ENCODE results near the gene CGRRF1. TPM values are rescaled to one million over a fixed set of nuclear protein-coding genes. Genes with fewer than 3 reads are reported as not detected.

Gene CGRRF1
- total and polyA plus RNA-seq, 2 experiments from 2014 or later = 15.0 to 27.1 TPM

DNA sequence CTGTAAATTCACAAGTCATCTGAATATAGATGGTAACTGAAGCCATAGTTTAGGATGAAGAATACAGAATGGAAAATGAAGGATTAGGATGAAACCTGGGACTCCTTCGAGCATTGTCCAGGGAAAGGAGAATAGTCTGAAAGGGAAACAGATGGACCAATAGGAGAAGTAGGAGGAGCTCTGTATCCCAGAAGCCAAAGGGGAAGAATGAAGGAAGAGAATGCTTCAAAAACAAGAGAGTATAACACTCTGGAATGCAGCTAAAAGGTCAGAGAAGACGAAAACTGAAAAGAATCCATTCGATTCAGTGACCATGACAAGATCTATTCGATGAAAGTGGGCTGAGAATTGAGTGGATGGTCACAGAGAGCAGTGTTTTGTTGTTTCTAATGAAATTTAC lies 21.9 kb upstream of the CGRRF1 start:
- Histone ChIP-seq H4K20me1 (ENCODE audit: insufficient read depth) (0 out of 2 replicates have a peak, but pooled peaks cover 4% of the 10 kb centered on the region), H3K79me2 (ENCODE audit: insufficient read depth) (peaks cover 56% of the 10 kb centered on the region), H3K4me1 (ENCODE audit: insufficient read depth) (peaks cover 27% of the 10 kb centered on the region), H3K4me3 (peak overlapping the region; percentile 88), H3K9ac (peak overlapping the region; percentile 91), H3K27ac (peak overlapping the region; percentile 90), H3K9me3 (ENCODE audit: low read depth) (no peaks in the 10 kb centered on the region), H3K27me3 (replicated peaks; ENCODE audit: insufficient read depth) (no peaks in the 10 kb centered on the region), H3K4me2 (ENCODE audit: unreplicated experiment) (peak overlapping the region; percentile 96), H3K36me3 (ENCODE audit: low read depth) (peaks cover 9% of the 10 kb centered on the region), H2AFZ (peak overlapping the region; percentile 49), H3F3A (ENCODE audit: insufficient read depth) (peaks cover 21% of the 10 kb centered on the region), H3K9me2 (ENCODE audit: insufficient read depth) (no peaks in the 10 kb centered on the region)
- DNase-seq = peak; percentile 68
- in situ Hi-C loops (cut with MboI) = no loop called here
- WGBS, 2 experiments (ENCODE audit: low coverage in 1 of 2, low lambda C conversion rate in 2 of 2, missing lambda C conversion rate in 2 of 2) = 29 to 34% methylated on average over 4 of the region's 4 CpGs
- TF ChIP-seq EZH2phosphoT487 (IDR thresholded peaks at IDR 0.05; ENCODE audit: insufficient read depth, low read depth) = no peak
- TF ChIP-seq EZH2 (IDR thresholded peaks at IDR 0.05; ENCODE audit: insufficient read depth, poor library complexity, severe bottlenecking) = no peak

- H3F3A ChIP-seq (ENCODE audit: insufficient read depth) = peaks cover 21% of the 10 kb centered on the region
- no peaks in the 10 kb centered on the region for H3K9me3 ChIP-seq (ENCODE audit: low read depth)
- H3K9ac ChIP-seq = peak overlapping the region; percentile 91
- peak overlapping the region; percentile 96 for H3K4me2 ChIP-seq (ENCODE audit: unreplicated experiment)
- peaks cover 4% of the 10 kb centered on the region for H3K36me3 ChIP-seq (ENCODE audit: low read depth)
- no peaks in the 10 kb centered on the region for H3K27me3 ChIP-seq (replicated peaks; ENCODE audit: insufficient read depth)
- WGBS, 2 experiments (ENCODE audit: low coverage in 1 of 2, low lambda C conversion rate in 2 of 2, missing lambda C conversion rate in 2 of 2) = 1 to 2% methylated on average over 9 of the region's 9 CpGs
- H3K27ac ChIP-seq = peak overlapping the region; percentile 90
- 0 out of 2 replicates have a peak, but pooled peaks cover 4% of the 10 kb centered on the region for H4K20me1 ChIP-seq (ENCODE audit: insufficient read depth)
- H3K4me1 ChIP-seq (ENCODE audit: insufficient read depth) = peaks cover 27% of the 10 kb centered on the region
- peak overlapping the region; percentile 88 for H3K4me3 ChIP-seq
- TF ChIP-seq EZH2 (IDR thresholded peaks at IDR 0.05; ENCODE audit: insufficient read depth, poor library complexity, severe bottlenecking) (no peak), EZH2phosphoT487 (IDR thresholded peaks at IDR 0.05; ENCODE audit: insufficient read depth, low read depth) (no peak)
- no peaks in the 10 kb centered on the region for H3K9me2 ChIP-seq (ENCODE audit: insufficient read depth)
- in situ Hi-C loops (cut with MboI) = no loop called here
- H2AFZ ChIP-seq = peak overlapping the region; percentile 49
- peaks cover 51% of the 10 kb centered on the region for H3K79me2 ChIP-seq (ENCODE audit: insufficient read depth)
- no peak for DNase-seq
These were observed 21.4 kb upstream of the CGRRF1 start for GRCh38 chr14:54488318-54488645.

- peaks cover 21% of the 10 kb centered on the region for H3F3A ChIP-seq (ENCODE audit: insufficient read depth)
- peak within 1 kb of the TSS; percentile 99 for H2AFZ ChIP-seq
- no peaks in the 10 kb centered on the region for H3K27me3 ChIP-seq (replicated peaks; ENCODE audit: insufficient read depth)
- TF ChIP-seq EZH2phosphoT487 (IDR thresholded peaks at IDR 0.05; ENCODE audit: insufficient read depth, low read depth) = no peak
- WGBS, 2 experiments (ENCODE audit: low coverage in 1 of 2, low lambda C conversion rate in 2 of 2, missing lambda C conversion rate in 2 of 2) = 1% methylated on average over 35 to 46 of the region's 51 CpGs
- H3K9me2 ChIP-seq (ENCODE audit: insufficient read depth) = no peaks in the 10 kb centered on the region
- peak within 1 kb of the TSS; percentile 96 for H3K4me2 ChIP-seq (ENCODE audit: unreplicated experiment)
- peak within 1 kb of the TSS; percentile 88 for H3K4me3 ChIP-seq
- in situ Hi-C loops (cut with MboI) = no loop called here
- H3K4me1 ChIP-seq (ENCODE audit: insufficient read depth) = peaks cover 27% of the 10 kb centered on the region
- H3K9me3 ChIP-seq (ENCODE audit: low read depth) = no peaks in the 10 kb centered on the region
- H3K9ac ChIP-seq = peak within 1 kb of the TSS; percentile 91
- DNase-seq = peak; percentile 97
- H4K20me1 ChIP-seq (ENCODE audit: insufficient read depth) = 0 out of 2 replicates have a peak, but pooled peaks cover 4% of the 10 kb centered on the region
- peaks cover 46% of the 10 kb centered on the region for H3K79me2 ChIP-seq (ENCODE audit: insufficient read depth)
- no peaks in the 10 kb centered on the region; the same call in 1 of the 2 replicates for H3K36me3 ChIP-seq (ENCODE audit: low read depth)
- H3K27ac ChIP-seq = peak within 1 kb of the TSS; percentile 90
These were observed 20.9 kb upstream of the CGRRF1 start, which contains the start of gene GMFB for GRCh38 chr14:54488646-54489317. TSS of gene GMFB (minus strand) at chr14:54488980. CDS start at chr14:54488927, 53 bp downstream.

DNA sequence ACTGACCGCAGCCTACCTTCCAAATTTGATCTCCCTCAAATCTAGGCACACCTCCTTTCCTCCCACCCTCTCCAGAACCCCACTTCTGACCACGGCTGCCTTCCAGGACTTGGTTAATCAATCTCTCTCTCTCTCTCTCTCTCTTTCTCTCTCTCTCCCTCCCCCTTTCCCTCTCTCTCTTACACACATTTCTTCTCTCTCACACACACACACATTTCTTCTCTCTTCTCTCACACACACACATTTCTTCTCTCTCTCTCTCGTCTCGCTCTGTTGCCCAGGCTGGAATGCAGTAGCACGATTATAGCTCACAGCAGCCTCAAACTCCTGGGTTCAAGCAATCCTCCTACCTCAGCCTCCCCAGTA lies 20.4 kb upstream of the CGRRF1 start:
- Histone ChIP-seq H3K9me3 (ENCODE audit: low read depth) (no peaks in the 10 kb centered on the region), H3K9me2 (ENCODE audit: insufficient read depth) (no peaks in the 10 kb centered on the region), H4K20me1 (ENCODE audit: insufficient read depth) (0 out of 2 replicates have a peak, but pooled peaks cover 3% of the 10 kb centered on the region), H3K4me2 (ENCODE audit: unreplicated experiment) (peak overlapping the region; percentile 80), H3K79me2 (ENCODE audit: insufficient read depth) (peaks cover 41% of the 10 kb centered on the region), H2AFZ (peak overlapping the region; percentile 99), H3K27ac (peak overlapping the region; percentile 90), H3F3A (ENCODE audit: insufficient read depth) (peaks cover 21% of the 10 kb centered on the region), H3K4me3 (peak overlapping the region; percentile 88), H3K36me3 (ENCODE audit: low read depth) (no peaks in the 10 kb centered on the region; the same call in 1 of the 2 replicates), H3K9ac (peak overlapping the region; percentile 91), H3K27me3 (replicated peaks; ENCODE audit: insufficient read depth) (no peaks in the 10 kb centered on the region), H3K4me1 (ENCODE audit: insufficient read depth) (peaks cover 27% of the 10 kb centered on the region)
- in situ Hi-C loops (cut with MboI) = no loop called here
- TF ChIP-seq EZH2phosphoT487 (IDR thresholded peaks at IDR 0.05; ENCODE audit: insufficient read depth, low read depth) (no peak), EZH2 (IDR thresholded peaks at IDR 0.05; ENCODE audit: insufficient read depth, poor library complexity, severe bottlenecking) (no peak)
- 3 to 4% methylated on average over 5 of the region's 5 CpGs for WGBS, 2 experiments (ENCODE audit: low coverage in 1 of 2, low lambda C conversion rate in 2 of 2, missing lambda C conversion rate in 2 of 2)
- no peak for DNase-seq
